Smooth muscle cell of trachea (primary cell): ENCODE data around the gene USB1. TPM values are rescaled to one million over a fixed set of nuclear protein-coding genes. Genes with fewer than 3 reads are reported as not detected.

Source experiments
- total RNA-seq: library from RNA; depleted of rRNA; stranded (reverse); fragments of >200 nt; gene quantifications from 2 replicates; pipeline ENCODE4 v1.2.1, GENCODE V29; 2014

The USB1 gene
- total RNA-seq, result 41.0 and 41.9 TPM in 2 replicates

DNA sequence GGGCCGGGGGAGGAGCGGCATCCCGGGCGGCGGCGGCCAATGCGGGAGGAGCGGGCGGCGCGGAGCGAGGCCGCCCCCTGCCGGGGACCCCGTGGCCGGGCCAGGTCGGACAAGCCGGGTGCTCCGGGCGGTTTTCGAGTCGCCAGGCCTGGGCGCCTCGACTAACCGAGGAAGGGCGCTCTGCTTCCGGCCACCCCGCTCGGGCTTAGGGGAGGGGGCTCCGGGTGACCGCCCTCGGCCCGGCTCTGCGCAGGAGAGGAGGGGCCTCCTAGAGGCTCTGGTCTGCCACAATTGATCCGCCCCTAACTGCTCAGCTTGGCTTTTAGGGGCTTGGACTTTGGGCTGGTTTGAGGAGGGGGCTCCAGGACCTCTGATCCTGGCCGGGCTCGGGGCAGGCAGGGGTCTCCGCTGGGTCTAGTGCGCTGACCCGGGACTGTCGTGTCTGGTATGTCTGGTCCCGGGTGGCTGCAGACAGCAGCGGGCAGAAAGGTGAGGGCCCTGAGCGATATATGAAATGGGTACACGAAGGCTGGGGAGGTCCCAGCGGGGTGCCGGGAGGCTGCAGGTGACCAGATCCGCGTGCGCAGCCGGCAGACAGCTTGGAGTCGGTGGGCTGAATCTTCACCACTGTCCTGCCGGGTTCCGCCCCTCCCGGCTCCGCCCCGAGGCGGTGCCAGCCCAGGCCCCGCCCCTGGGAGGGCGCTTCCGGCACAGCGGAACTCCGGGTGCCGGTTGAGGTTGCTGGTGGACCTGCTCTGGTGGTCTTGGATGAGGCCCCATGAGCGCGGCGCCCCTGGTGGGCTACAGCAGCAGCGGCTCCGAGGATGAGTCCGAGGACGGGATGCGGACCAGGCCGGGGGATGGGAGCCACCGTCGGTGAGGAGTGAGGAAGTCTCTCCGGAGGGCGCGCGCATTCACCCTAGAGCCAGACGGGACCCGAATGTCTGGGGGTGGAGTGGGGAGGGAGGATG lies at the start of gene USB1:
Gene USB1, plus strand, starts transcription at position 702 of the 971 bp plus-strand sequence. Its CDS starts 77 bp downstream, at position 779.

GRCh38 chr16:57970970-57971369 lies 30.2 kb upstream of the USB1 start, which contains the start of gene CNGB1:
TSS of gene CNGB1 (minus strand) at chr16:57971128. CDS start at chr16:57967286, 3,842 bp downstream.

GRCh38 chr16:57999971-58000705 lies 1.1 kb upstream of the USB1 start, which contains the start of gene ZNF319:
TSS of gene ZNF319 (minus strand) at chr16:58000672. CDS start at chr16:57998265, 2,407 bp downstream.

GRCh38 chr16:58025351-58026138 lies 24.3 kb downstream of the USB1 start, which contains the start of gene MMP15:
TSS of gene MMP15 (plus strand) at chr16:58025754. CDS start at chr16:58026351, 597 bp downstream.

Other genes with a start within 250 kb of the USB1 start
- gene KIFC3, start 198.9 kb upstream of the USB1 start, total RNA-seq, result 30.4 and 38.0 TPM in 2 replicates
- not detected in 2 replicates for gene CNGB1, start 30.3 kb upstream of the USB1 start, total RNA-seq
- 3.2 and 5.3 TPM in 2 replicates for gene ZNF319, start 735 bp upstream of the USB1 start, total RNA-seq
- 1.6 and 6.1 TPM in 2 replicates for gene MMP15, start 24.3 kb downstream of the USB1 start, total RNA-seq
- gene CFAP20, start 128.0 kb downstream of the USB1 start, total RNA-seq, result 23.2 and 32.0 TPM in 2 replicates
- 31.6 and 39.1 TPM in 2 replicates for gene CSNK2A2, start 196.7 kb downstream of the USB1 start, total RNA-seq